A673 (cell line): Measurements from ENCODE around the gene C6orf52. TPM values are rescaled to one million over a fixed set of nuclear protein-coding genes. Genes with fewer than 3 reads are reported as not detected.

Source experiments
- BruUV-seq: library from RNA; stranded (reverse); fragments of 400-500 nt; replicated peaks from 2 replicates; lab custom pipeline; 2021; lab: Mats Ljungman, UMichigan
- CTCF ChIA-PET: fragments of 300-600 bp; sonication (Branson Sonifier 250); formaldehyde crosslinking; loops from one replicate; lab custom pipeline; 2022; ENCODE audit warnings: antibody characterized with exemption; lab: Charles Lee
- POLR2A ChIA-PET: fragments of 300-600 bp; sonication (Branson Sonifier 250); formaldehyde crosslinking; loops from one replicate; lab custom pipeline; 2022; ENCODE audit warnings: antibody characterized with exemption; ENCODE audit not compliant: low non-redundant PET; lab: Charles Lee
- DNase-seq: peaks from one replicate; pipeline ENCODE4 v3.0.0-alpha.2; 2015; ENCODE audit warnings: low spot score
- H3K27ac ChIP-seq: fragments of 200-600 bp; sonication (generic); 2 replicates; pipeline ENCODE4 v1.5.1; 2016; ENCODE audit warnings: mixed run types, low read depth, mild to moderate bottlenecking, mixed read lengths, antibody characterized with exemption, low read length; ENCODE audit not compliant: poor library complexity, severe bottlenecking
- H3K27me3 ChIP-seq: fragments of 200-600 bp; sonication (generic); replicated peaks from 2 replicates; pipeline ENCODE4 v1.6.1; 2017; ENCODE audit warnings: mixed run types, low read depth, mild to moderate bottlenecking, mixed read lengths, antibody characterized with exemption, low read length; ENCODE audit not compliant: insufficient read depth, poor library complexity
- H3K36me3 ChIP-seq: fragments of 200-600 bp; sonication (generic); 2 replicates; pipeline ENCODE4 v1.6.1; 2016; ENCODE audit warnings: mixed run types, mild to moderate bottlenecking, mixed read lengths, antibody characterized with exemption, low read length; ENCODE audit not compliant: insufficient read depth, poor library complexity, severe bottlenecking
- H3K4me1 ChIP-seq: fragments of 200-600 bp; sonication (generic); 2 replicates; pipeline ENCODE4 v1.6.1; 2017; ENCODE audit warnings: mixed run types, mild to moderate bottlenecking, mixed read lengths, antibody characterized with exemption, low read length; ENCODE audit not compliant: insufficient read depth, poor library complexity, severe bottlenecking
- H3K4me3 ChIP-seq: fragments of 200-600 bp; sonication (generic); 2 replicates; pipeline ENCODE4 v1.5.1; 2016; ENCODE audit warnings: low read depth, mixed run types, mild to moderate bottlenecking, mixed read lengths, low read length; ENCODE audit not compliant: poor library complexity, severe bottlenecking
- H3K9me3 ChIP-seq: fragments of 200-600 bp; sonication (generic); 2 replicates; pipeline ENCODE4 v1.6.1; 2016; ENCODE audit warnings: mixed run types, low read depth, mild to moderate bottlenecking, mixed read lengths, antibody characterized with exemption, low read length; ENCODE audit not compliant: poor library complexity, severe bottlenecking
- CTCF ChIP-seq: fragments of 300-800, 200-600 bp; sonication (generic); conservative IDR thresholded peaks from 2 replicates; pipeline ENCODE4 v1.5.1; 2017; ENCODE audit warnings: low read depth, mild to moderate bottlenecking, antibody characterized with exemption, low read length, moderate library complexity, mixed read lengths
- EZH2 ChIP-seq: fragments of 200-600 bp; sonication (generic); IDR thresholded peaks from 2 replicates; pipeline ENCODE4 v1.6.1; 2017; ENCODE audit warnings: borderline replicate concordance, low read depth, mild to moderate bottlenecking, mixed read lengths, antibody characterized with exemption, low read length; ENCODE audit not compliant: poor library complexity, severe bottlenecking
- intact Hi-C: fragments of 100-400 bp; cut with micrococcal nuclease; formaldehyde crosslinking; loops from one replicate; pipeline ENCODE4 v1.10.0; 2022; ENCODE audit not compliant: unreplicated experiment
- total RNA-seq: library from RNA; stranded (reverse); gene quantifications from 2 replicates; pipeline ENCODE4 v1.2.3, GENCODE V29; 2021

C6orf52 gene
- total RNA-seq, 1 experiment from 2014 or later, result 0.69 TPM

GRCh38 chr6:10626154-10626741, 68.2 kb downstream of the C6orf52 start:
- no peaks in the 10 kb centered on the region for H3K36me3 ChIP-seq
- CTCF ChIA-PET, result no interaction called here

GRCh38 chr6:10624836-10625235, 69.6 kb downstream of the C6orf52 start:
- CTCF ChIA-PET, result no interaction called here
- H3K27me3 ChIP-seq, result no peaks in the 10 kb centered on the region
- no peak overlapping the region for H3K27ac ChIP-seq
- TF ChIP-seq CTCF (no peak), EZH2 (no peak)
- BruUV-seq, result no TSS peak
- H3K4me1 ChIP-seq, result no peaks in the 10 kb centered on the region
- no peak overlapping the region for H3K4me3 ChIP-seq
- no peaks in the 10 kb centered on the region for H3K36me3 ChIP-seq
- H3K9me3 ChIP-seq, result no peaks in the 10 kb centered on the region
- intact Hi-C loops, result no loop called here
- POLR2A ChIA-PET, result no interaction called here
- DNase-seq, result no peak

More at GRCh38 chr6:10626154-10626741, 68.2 kb downstream of the C6orf52 start:
- no peak for TF ChIP-seq EZH2
- TF ChIP-seq CTCF, result no peak
- no peaks in the 10 kb centered on the region for H3K4me1 ChIP-seq
- no peak overlapping the region for H3K4me3 ChIP-seq
- no peak for DNase-seq
- H3K27ac ChIP-seq, result no peak overlapping the region
- no peaks in the 10 kb centered on the region for H3K27me3 ChIP-seq
- no TSS peak for BruUV-seq
- POLR2A ChIA-PET, result no interaction called here
- intact Hi-C loops, result no loop called here
- H3K9me3 ChIP-seq, result no peaks in the 10 kb centered on the region

GRCh38 chr6:10621847-10622246, 72.6 kb downstream of the C6orf52 start:
- TF ChIP-seq CTCF, result no peak
- no peak for TF ChIP-seq EZH2
- DNase-seq, result no peak
- H3K27ac ChIP-seq, result no peak overlapping the region
- H3K36me3 ChIP-seq, result no peaks in the 10 kb centered on the region
- BruUV-seq, result no TSS peak
- no peaks in the 10 kb centered on the region for H3K4me1 ChIP-seq
- ChIA-PET POLR2A (no interaction called here), CTCF (no interaction called here)
- H3K27me3 ChIP-seq, result peaks cover 6% of the 10 kb centered on the region
- intact Hi-C loops, result no loop called here
- no peaks in the 10 kb centered on the region for H3K9me3 ChIP-seq
- no peak overlapping the region for H3K4me3 ChIP-seq

Other genes starting within 250 kb of the C6orf52 start
- gene GCNT2, start 173.3 kb downstream of the C6orf52 start, total RNA-seq, result 0.28 and 0.70 TPM in 2 replicates
- 34.4 and 41.6 TPM in 2 replicates for gene PAK1IP1, start 356 bp upstream of the C6orf52 start, total RNA-seq
- gene TMEM14C, start 28.5 kb upstream of the C6orf52 start, total RNA-seq, result 68.3 and 75.1 TPM in 2 replicates
- 90.7 and 94.6 TPM in 2 replicates for gene TMEM14B, start 53.2 kb upstream of the C6orf52 start, total RNA-seq
- 0.06 and 0.24 TPM in 2 replicates for gene MAK, start 143.9 kb upstream of the C6orf52 start, total RNA-seq
- gene GCM2, start 187.4 kb upstream of the C6orf52 start, total RNA-seq, result not detected in 2 replicates
- 7.5 and 9.7 TPM in 2 replicates for gene SYCP2L, start 192.4 kb upstream of the C6orf52 start, total RNA-seq